B cell (primary cell): ENCODE data around the gene LITAF. TPM values are rescaled to one million over a fixed set of nuclear protein-coding genes. Genes with fewer than 3 reads are reported as not detected.

ENCODE experiments used
- ATAC-seq: fragments of 200-7000 bp; cut with Tn5 transposase; one replicate; pipeline ENCODE4 v1.10.0; 2021; ENCODE audit warnings: low read depth, mild to moderate bottlenecking, moderate number of reproducible peaks, moderate library complexity
- CTCF ChIA-PET: fragments of 350-600 bp; sonication (Branson Sonifier 250); formaldehyde crosslinking; loops from one replicate; lab custom pipeline; 2021; ENCODE audit warnings: antibody characterized with exemption, inconsistent platforms; lab: Charles Lee
- POLR2A ChIA-PET: fragments of 350-600 bp; sonication (Branson Sonifier 250); formaldehyde crosslinking; loops from one replicate; lab custom pipeline; 2021; ENCODE audit warnings: antibody characterized with exemption; lab: Charles Lee
- DNase-seq: peaks from one replicate; pipeline ENCODE4 v3.0.0; 2013
- H2AFZ ChIP-seq: 2 replicates; pipeline ENCODE4 v1.6.1; 2012; ENCODE audit warnings: mild to moderate bottlenecking, low read depth, low read length; ENCODE audit not compliant: insufficient read depth, poor library complexity, severe bottlenecking
- H3K27ac ChIP-seq, 2 donors: 1 replicate in 1 of 2; 2 replicates in 1 of 2; pipeline ENCODE4 v1.5.1; 2012 to 2013; ENCODE audit warnings: low read length in 2 of 2, mild to moderate bottlenecking in 2 of 2, moderate library complexity in 1 of 2
- H3K27me3 ChIP-seq, 4 experiments: fragments of 200-600 bp in 1 of 4; sonication (generic) in 1 of 4; replicated peaks in 1 of 4; 1 replicate in 2 of 4; 2 replicates in 2 of 4; pipeline versions ENCODE4 v1.6.1 to v1.7.0; 2013 to 2016; ENCODE audit warnings: low read length in 3 of 4, mild to moderate bottlenecking in 2 of 4, mixed read lengths in 1 of 4, moderate library complexity in 1 of 4; ENCODE audit not compliant: insufficient read depth in 4 of 4, control insufficient read depth in 3 of 4; ENCODE audit errors: control extremely low read depth in 1 of 4
- H3K36me3 ChIP-seq, 2 experiments: replicated peaks in 1 of 2; 1 replicate in 1 of 2; 2 replicates in 1 of 2; pipeline versions ENCODE4 v1.6.1 to v1.7.1; 2013; ENCODE audit warnings: low read length in 1 of 2; ENCODE audit not compliant: insufficient read depth in 2 of 2, control insufficient read depth in 1 of 2; ENCODE audit errors: control extremely low read depth in 1 of 2, extremely low read depth in 1 of 2
- H3K4me1 ChIP-seq, 2 donors: fragments of 200-600 bp in 1 of 2; sonication (generic) in 1 of 2; 1 replicate in 1 of 2; 2 replicates in 1 of 2; pipeline versions ENCODE4 v1.5.1 to v1.6.1; 2013 to 2017; ENCODE audit warnings: low read length in 2 of 2; ENCODE audit not compliant: control insufficient read depth in 2 of 2, insufficient read depth in 2 of 2
- H3K4me2 ChIP-seq: replicated peaks from 2 replicates; pipeline ENCODE3; 2012; ENCODE audit warnings: mild to moderate bottlenecking, low read depth, low read length; ENCODE audit not compliant: poor library complexity, severe bottlenecking
- H3K4me3 ChIP-seq, 5 experiments: fragments of 200-600 bp in 1 of 5; sonication (generic) in 1 of 5; 1 replicate in 3 of 5; 2 replicates in 2 of 5; pipeline versions ENCODE4 v1.5.1 to v1.7.0; 2011 to 2016; ENCODE audit warnings: low read length in 4 of 5, mild to moderate bottlenecking in 4 of 5, low read depth in 2 of 5, control low read depth in 1 of 5, moderate library complexity in 1 of 5; ENCODE audit not compliant: insufficient read depth in 1 of 5; ENCODE audit errors: control extremely low read depth in 1 of 5, extremely low read depth in 1 of 5
- H3K79me2 ChIP-seq: fragments of 200-600 bp; sonication (generic); one replicate; pipeline ENCODE4 v1.6.0; 2016; ENCODE audit warnings: low read length; ENCODE audit not compliant: control insufficient read depth, insufficient read depth
- H3K9ac ChIP-seq: fragments of 200-600 bp; sonication (generic); 2 replicates; pipeline ENCODE4 v1.6.1; 2017; ENCODE audit warnings: mild to moderate bottlenecking, low read length, moderate library complexity
- H3K9me3 ChIP-seq, 3 donors: one replicate each; pipeline versions ENCODE4 v1.6.1 to v1.7.1; 2013; ENCODE audit warnings: low read length in 2 of 3; ENCODE audit not compliant: control insufficient read depth in 2 of 3, insufficient read depth in 1 of 3; ENCODE audit errors: control extremely low read depth in 1 of 3
- H4K20me1 ChIP-seq: 2 replicates; pipeline ENCODE4 v1.6.0; 2012; ENCODE audit warnings: mild to moderate bottlenecking, low read length; ENCODE audit not compliant: insufficient read depth, control insufficient read depth, poor library complexity, severe bottlenecking
- H3K27ac Mint-ChIP-seq: one replicate; pipeline ENCODE4 v1.8.0; 2021; ENCODE audit warnings: mixed read lengths
- H3K27me3 Mint-ChIP-seq: one replicate; pipeline ENCODE4 v1.8.0; 2021; ENCODE audit warnings: mixed read lengths
- H3K4me1 Mint-ChIP-seq: one replicate; pipeline ENCODE4 v1.8.0; 2021; ENCODE audit warnings: mixed read lengths
- H3K4me3 Mint-ChIP-seq: one replicate; pipeline ENCODE4 v1.8.0; 2021; ENCODE audit warnings: mixed read lengths
- H3K9me3 Mint-ChIP-seq: one replicate; pipeline ENCODE4 v1.8.0; 2022; ENCODE audit warnings: mixed read lengths; ENCODE audit not compliant: insufficient read depth
- CTCF ChIP-seq: fragments of 200-600 bp; IDR thresholded peaks from one replicate; pipeline ENCODE4 v1.8.0; 2022; ENCODE audit warnings: antibody characterized with exemption, mild to moderate bottlenecking
- EZH2 ChIP-seq: IDR thresholded peaks from 2 replicates; pipeline ENCODE4 v1.6.1; 2012; ENCODE audit warnings: borderline replicate concordance, low read depth, mild to moderate bottlenecking, moderate library complexity, low read length; ENCODE audit not compliant: insufficient read depth, poor library complexity, severe bottlenecking
- WGBS: methylation state at CpG from one replicate; pipeline ENCODE4 v1.1.5; 2013; ENCODE audit warnings: missing lambda C conversion rate; ENCODE audit not compliant: insufficient coverage; 5-methylcytosine and 5-hydroxymethylcytosine counted together
- intact Hi-C: fragments of 100-400 bp; cut with micrococcal nuclease; formaldehyde crosslinking; loops from one replicate; pipeline ENCODE4 v1.10.0; 2022
- polyA plus RNA-seq: library from polyadenylated mRNA; depleted of rRNA; stranded (reverse); fragments of >200 nt; gene quantifications from 2 replicates; pipeline ENCODE4 v1.2.3, GENCODE V29; 2012
- total RNA-seq, 2 donors: library from RNA; stranded (reverse); fragments of 120-200 nt in 1 of 2; gene quantifications; 1 replicate in 1 of 2; 2 replicates in 1 of 2; pipeline versions ENCODE4 v1.2.3 to v1.2.4, GENCODE V29; 2013 to 2022

Gene LITAF
- total and polyA plus RNA-seq, 2 donors (not counting 1 experiment from before 2014, with no cell fraction given): 93.6 to 125 TPM

- H3K4me1 ChIP-seq: peaks cover 27 to 36% of the 10 kb centered on the region in 2 donors
- ChIA-PET CTCF (interaction anchor here (0.6 to 1.4 kb wide), 5 partner anchors 9 to 127 kb away, joined by 3 to 4 read pairs (median 3); no protein-coding TSS in a partner anchor), POLR2A (interaction anchor here (0.6 to 1.2 kb wide), 3 partner anchors 9 to 209 kb away, joined by 4 to 5 read pairs (median 5); partner anchors contain the start of gene ZC3H7A)
- H3K9me3 ChIP-seq: no peaks in the 10 kb centered on the region
- no peak overlapping the region for H2AFZ ChIP-seq
- Mint-ChIP-seq H3K27me3 (no peaks in the 10 kb centered on the region), H3K9me3 (no peaks in the 10 kb centered on the region), H3K4me1 (peaks cover 35% of the 10 kb centered on the region), H3K27ac (peak overlapping the region; percentile 16), H3K4me3 (peak overlapping the region; percentile 40)
- DNase-seq (no peak), ATAC-seq (no peak)
- no peaks in the 10 kb centered on the region for H3K27me3 ChIP-seq
- H3K27ac ChIP-seq: peak overlapping the region in 1 of 2 donors; percentile 26
- WGBS: 74% methylated on average over 4 of the region's 7 CpGs
- peaks cover 8% of the 10 kb centered on the region for H4K20me1 ChIP-seq
- intact Hi-C loops: loop anchor here (5.0 to 10.0 kb wide), 2 partner anchors 34 to 624 kb away; no protein-coding TSS in a partner anchor
- no peaks in the 10 kb centered on the region for H3K36me3 ChIP-seq
- no peak overlapping the region for H3K4me3 ChIP-seq
- H3K9ac ChIP-seq: no peak overlapping the region
- peaks cover 39% of the 10 kb centered on the region for H3K79me2 ChIP-seq
- no peak overlapping the region for H3K4me2 ChIP-seq
- TF ChIP-seq EZH2 (no peak), CTCF (no peak)
Measured at GRCh38 chr16:11588321-11589197, 1.8 kb upstream of the LITAF start.
